Measurements from ENCODE around the gene SDHAF1.

The SDHAF1 gene

DNA sequence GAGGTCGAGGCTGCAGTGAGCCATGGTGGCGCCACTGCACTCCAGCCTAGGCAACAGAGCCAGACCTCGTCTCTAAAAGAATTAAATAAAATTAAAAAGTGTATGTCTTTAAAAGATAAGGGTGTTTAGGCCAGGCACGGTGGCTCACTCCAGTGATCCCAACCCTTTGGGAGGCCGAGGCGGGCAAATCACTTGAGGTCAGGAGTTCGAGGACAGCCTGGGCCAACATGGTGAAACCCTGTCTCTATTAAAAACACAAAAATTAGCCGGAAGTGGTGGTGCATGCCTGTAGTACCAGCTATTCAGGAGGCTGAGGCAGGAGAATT lies 7.5 kb upstream of the SDHAF1 start:
- no peak for DNase-seq

GRCh38 chr19:35988824-35989223 lies 6.2 kb upstream of the SDHAF1 start:
- no peak for DNase-seq

GRCh38 chr19:35990156-35990555 lies 4.8 kb upstream of the SDHAF1 start:
- no peak for DNase-seq

- no peak for DNase-seq
Observed at GRCh38 chr19:35990771-35991730, 3.9 kb upstream of the SDHAF1 start.

DNA sequence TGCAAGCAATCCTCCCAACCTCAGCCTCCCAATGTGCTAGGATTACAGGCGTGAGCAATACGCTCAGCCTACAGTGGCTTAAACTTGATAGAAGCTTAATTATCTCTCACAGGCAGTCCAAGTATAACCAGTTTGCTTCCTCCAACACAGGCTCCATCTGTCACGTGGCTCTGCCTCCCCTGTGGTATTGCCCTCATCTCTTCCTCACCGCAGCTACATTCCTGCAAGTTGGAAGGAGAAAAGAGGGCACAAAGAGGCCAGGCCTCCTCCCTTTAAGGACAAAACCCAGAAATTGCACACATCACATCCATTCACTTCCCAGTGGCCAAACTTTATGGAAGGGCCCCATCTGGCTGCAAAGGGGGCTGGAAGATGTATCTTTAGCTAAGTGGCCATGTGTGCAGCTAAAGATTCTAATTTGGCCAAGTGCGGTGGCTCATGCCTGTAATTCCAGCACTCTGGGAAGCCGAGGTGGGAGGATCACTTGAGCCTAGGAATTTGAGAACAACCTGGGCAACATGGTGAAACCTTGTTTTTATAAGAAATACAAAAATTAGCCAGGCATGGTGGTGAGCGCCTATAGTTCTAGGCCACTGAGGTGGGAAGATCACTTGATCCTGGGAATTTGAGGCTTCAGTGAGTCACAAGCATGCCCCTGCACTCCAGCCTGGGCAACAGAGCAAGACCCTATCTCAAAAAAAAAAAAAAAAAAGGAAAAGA lies 3.1 kb upstream of the SDHAF1 start:
- no peak for DNase-seq

GRCh38 chr19:35992907-35993765 lies 1.9 kb upstream of the SDHAF1 start:
- DNase-seq: no peak

DNA sequence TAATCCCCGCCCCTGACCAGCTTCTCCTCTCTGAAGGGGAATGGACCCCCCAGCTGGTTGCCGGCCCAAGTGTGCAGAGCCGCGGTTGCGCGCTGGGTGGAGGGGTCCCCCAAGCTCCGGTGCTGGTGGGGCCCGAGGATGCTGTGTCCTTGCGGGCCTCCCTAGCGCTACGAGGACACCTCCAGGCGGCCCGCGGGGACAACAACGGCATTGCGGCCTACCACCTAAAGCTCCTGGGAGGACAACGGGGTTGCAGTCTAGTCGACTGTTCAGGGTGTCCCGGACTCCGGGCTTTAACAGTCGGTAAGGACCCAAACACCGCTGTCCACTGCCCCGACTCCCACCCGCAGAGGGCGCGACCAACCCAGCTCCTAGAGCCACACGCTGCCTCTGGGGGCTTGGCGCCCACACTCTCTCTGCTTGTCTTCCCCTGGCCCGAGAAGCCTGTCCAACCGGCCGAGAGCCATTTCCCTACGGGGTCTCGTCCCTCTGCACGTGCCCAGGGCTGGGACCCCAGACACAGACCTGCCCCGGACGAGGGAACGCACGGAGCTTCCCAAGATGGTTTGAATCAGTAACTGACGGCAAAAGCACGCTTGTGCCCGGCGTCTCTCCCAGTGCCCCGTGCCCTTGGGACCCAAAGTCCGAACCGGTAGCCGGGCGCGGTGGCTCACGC lies 927 bp upstream of the SDHAF1 start:
- DNase-seq: peak; percentile 15

DNA sequence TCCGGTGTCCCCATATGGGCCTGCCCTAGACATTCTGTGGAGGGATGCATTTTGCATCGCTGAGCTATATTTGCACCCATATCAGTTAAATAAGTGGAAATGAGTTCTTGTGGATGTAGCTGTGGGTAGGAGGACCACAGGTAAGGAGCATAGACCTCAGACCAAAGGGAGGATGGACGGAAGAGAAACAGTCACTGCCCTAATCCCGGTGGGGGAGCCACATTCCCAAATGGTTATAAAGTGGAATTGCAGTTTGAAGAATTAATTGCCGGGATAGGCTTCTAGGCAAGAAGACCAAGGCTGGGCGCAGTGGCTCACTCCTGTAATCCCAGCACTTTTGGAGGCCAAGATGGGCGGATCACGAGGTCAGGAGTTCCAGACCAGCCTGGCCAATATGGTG lies 1.8 kb downstream of the SDHAF1 start:
- DNase-seq: no peak

GRCh38 chr19:36001605-36002004 lies 6.6 kb downstream of the SDHAF1 start:
- DNase-seq: no peak

DNA sequence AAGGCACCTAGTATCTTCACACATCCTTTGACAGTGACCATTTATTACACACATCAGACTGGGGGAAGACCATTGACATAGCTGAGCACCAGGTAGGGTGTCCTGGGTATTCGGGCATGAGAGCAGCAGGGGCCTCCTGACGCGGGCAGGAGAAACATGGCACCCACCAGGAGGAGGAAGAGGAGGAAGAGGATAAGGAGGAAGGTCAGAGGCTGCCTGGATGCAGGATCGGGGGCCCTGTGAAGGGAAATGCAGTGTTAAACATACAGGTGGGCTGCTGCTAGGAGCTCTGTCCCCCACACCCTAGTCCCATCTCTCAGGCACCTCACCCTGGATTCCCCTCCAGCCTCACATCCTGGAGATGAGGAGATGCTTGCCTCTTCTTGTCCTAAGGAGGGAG lies 8.3 kb downstream of the SDHAF1 start:
- no peak for DNase-seq

- no peak for DNase-seq
Observed at GRCh38 chr19:36006955-36007354, 12.0 kb downstream of the SDHAF1 start.

DNA sequence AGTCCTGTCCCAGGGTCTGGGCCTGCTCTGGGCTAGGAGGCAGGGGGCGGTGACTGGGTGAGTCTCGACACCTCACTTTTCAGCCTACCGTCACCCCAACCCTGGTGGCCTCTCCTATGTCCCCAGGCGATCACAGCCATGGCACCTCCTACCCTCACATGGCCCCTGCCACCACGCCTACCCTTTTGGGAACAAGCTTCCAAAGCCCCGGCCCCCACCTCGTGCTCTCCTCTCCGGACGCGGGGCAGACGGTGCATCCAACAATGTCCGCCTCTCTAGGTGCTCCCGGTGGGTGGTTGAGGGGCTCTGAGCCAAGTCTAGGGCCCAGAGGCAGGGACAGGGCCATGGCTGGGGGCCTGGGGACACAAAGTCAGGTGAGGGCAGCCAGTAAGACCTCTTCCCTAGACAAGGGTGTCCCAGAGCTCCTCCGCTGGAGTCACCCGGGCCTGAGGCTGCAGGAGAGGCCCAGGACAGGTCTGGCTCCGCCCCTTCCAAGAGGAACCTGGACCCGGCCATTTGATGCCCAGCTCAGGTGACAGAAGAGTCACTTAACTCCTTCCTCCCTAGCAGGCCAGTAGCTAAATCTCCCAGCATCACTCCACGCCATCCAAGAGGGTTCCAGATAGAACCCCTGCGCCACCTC lies 13.5 kb downstream of the SDHAF1 start, which contains the start of gene SYNE4:
Gene SYNE4 (minus strand): TSS at position 478 of the 643 bp plus-strand sequence. CDS start 132 bp downstream, at position 346.
- no peak for DNase-seq

GRCh38 chr19:36009220-36009619 lies 14.2 kb downstream of the SDHAF1 start:
- DNase-seq: peak; percentile 66

DNA sequence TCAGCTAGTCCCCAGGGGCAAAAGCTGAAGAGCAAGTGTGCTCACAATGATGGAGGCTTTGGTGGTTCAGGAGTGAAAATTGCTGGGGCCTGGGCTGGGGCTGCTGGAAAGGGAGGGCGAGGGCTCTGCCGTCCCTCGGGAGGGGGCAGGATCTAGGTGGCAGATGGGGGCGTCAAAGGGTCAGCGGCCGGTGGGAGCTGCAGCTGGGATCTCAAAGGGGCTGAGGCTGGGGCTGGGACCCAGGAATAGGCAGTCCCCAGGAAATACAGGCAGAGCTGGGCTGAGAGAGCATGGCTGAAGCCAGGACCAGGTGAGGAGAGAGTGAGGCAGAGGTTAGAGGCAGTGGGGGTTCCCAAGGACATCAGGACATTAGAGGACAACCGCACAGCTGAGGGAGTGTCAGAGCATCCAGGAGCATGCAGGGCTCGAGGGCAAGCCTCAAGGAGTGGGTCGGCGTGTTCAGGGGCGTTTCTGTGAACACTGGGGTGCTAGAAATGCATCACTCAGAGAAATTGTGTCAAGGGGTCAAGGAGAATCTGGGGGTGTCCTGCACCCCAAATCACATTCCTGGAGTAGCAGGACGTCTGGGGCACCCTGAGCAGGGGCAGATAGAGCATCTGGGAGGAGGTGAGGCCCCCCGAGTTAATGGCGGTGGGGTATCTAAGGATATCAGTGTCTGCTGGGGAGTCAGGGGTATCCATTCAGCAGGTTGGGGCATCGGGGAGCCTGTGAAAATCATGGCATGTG lies 14.8 kb downstream of the SDHAF1 start:
- DNase-seq: no peak

- DNase-seq: no peak
Observed at GRCh38 chr19:36010402-36010801, 15.4 kb downstream of the SDHAF1 start.

GRCh38 chr19:36013280-36014011 lies 18.5 kb downstream of the SDHAF1 start:
- no peak for DNase-seq

- DNase-seq: peak; percentile 100
Observed at GRCh38 chr19:36014012-36014924, 19.3 kb downstream of the SDHAF1 start, which contains the start of gene ALKBH6. Gene ALKBH6, minus strand, starts transcription at chr19:36014213. Its CDS starts 816 bp downstream, at chr19:36013397.

DNA sequence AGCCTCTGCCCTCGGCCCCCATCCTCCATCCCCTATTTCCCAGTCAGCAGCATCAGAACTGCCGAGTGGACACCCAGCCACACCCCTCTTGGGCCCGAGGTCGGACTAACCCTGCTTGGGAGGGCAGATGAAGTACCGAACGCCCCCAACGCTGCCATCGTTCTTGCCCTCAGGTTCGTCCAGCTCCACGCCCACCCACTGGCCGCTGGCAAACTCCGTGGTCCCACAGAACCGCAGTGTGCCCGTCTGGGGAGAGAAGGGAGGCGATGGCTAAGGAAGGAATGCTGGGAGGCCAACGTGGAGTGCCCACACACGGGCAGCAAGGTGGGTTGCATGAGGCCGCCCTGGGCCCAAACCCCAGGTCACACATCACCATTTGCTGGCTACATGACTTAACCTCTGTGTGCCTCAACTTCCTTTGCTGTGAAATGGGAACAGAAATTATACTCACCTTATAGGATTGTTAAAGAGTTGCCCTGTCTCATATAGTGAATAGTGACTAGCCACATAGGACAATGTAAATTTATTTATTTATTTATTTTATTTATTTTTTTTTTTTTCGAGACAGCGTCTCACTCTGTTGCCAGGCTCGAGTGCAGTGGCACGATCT lies 24.2 kb downstream of the SDHAF1 start:
- no peak for DNase-seq

DNA sequence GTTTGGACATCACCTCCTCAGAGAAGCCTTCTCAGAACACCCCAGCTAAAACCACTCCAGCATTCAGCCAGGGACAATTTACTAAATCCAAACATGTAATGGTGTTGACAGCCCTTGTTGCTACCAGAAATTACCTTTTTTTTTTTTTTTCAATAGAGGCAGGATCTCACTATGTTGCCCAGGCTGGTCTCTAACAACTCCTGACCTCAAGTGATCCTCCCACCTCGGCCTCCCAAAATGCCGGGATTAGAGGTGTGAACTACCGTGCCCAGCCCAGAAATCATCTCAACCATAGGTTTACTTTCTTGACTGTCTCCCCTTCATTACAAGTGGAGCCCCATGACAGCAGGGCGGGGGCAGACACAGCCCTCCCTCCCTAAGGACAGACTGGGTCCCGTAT lies 28.4 kb downstream of the SDHAF1 start:
- no peak for DNase-seq

Data from CD4-positive, alpha-beta T cell treated with Interleukin-17A for 4 hours (primary cell).